Type B pancreatic cell (in vitro differentiated cells): ENCODE results near the gene KCNC1. TPM values are rescaled to one million over a fixed set of nuclear protein-coding genes. Genes with fewer than 3 reads are reported as not detected.

Experiments
- DNase-seq: peaks from one replicate; pipeline ENCODE4 v3.0.0; 2021; ENCODE audit warnings: mixed read lengths; ENCODE audit not compliant: unreplicated experiment; ENCODE audit errors: extremely low spot score
- H3K27ac Mint-ChIP-seq: 2 replicates; pipeline ENCODE4 v1.8.0; 2021; ENCODE audit warnings: mild to moderate bottlenecking, mixed read lengths
- H3K27me3 Mint-ChIP-seq: 2 replicates; pipeline ENCODE4 v1.8.0; 2021; ENCODE audit warnings: mixed read lengths
- H3K36me3 Mint-ChIP-seq: 2 replicates; pipeline ENCODE4 v1.8.0; 2021; ENCODE audit warnings: mixed read lengths
- H3K4me1 Mint-ChIP-seq: one replicate; pipeline ENCODE4 v1.8.0; 2021; ENCODE audit warnings: mixed read lengths; ENCODE audit not compliant: unreplicated experiment
- H3K4me3 Mint-ChIP-seq: 2 replicates; pipeline ENCODE4 v1.8.0; 2021; ENCODE audit warnings: mild to moderate bottlenecking, mixed read lengths
- H3K9me3 Mint-ChIP-seq: 2 replicates; pipeline ENCODE4 v1.8.0; 2021; ENCODE audit warnings: mixed read lengths
- CTCF ChIP-seq: fragments of 200-600 bp; sonication (generic); conservative IDR thresholded peaks from 2 replicates; pipeline ENCODE4 v1.5.0; 2021; ENCODE audit warnings: antibody characterized with exemption, mild to moderate bottlenecking
- total RNA-seq: library from RNA; stranded (reverse); gene quantifications from 2 replicates; pipeline ENCODE4 v1.2.1, GENCODE V29; 2021; ENCODE audit warnings: low replicate concordance

Gene KCNC1
- total RNA-seq, 1 donor from 2014 or later: 2.8 TPM

GRCh38 chr11:17760102-17761029 is 25.8 kb downstream of the KCNC1 start:
- H3K27me3 Mint-ChIP-seq: peaks cover 16% of the 10 kb centered on the region
- no peak overlapping the region for H3K27ac Mint-ChIP-seq

GRCh38 chr11:17762309-17762974 is 27.9 kb downstream of the KCNC1 start:
- peaks cover 23% of the 10 kb centered on the region for H3K4me1 Mint-ChIP-seq
- TF ChIP-seq CTCF: no peak
- H3K27me3 Mint-ChIP-seq: peaks cover 14% of the 10 kb centered on the region
- no peak overlapping the region for H3K4me3 Mint-ChIP-seq
- H3K36me3 Mint-ChIP-seq: no peaks in the 10 kb centered on the region
- no peak for DNase-seq
- no peak overlapping the region for H3K27ac Mint-ChIP-seq
- H3K9me3 Mint-ChIP-seq: no peaks in the 10 kb centered on the region

More at GRCh38 chr11:17760102-17761029, 25.8 kb downstream of the KCNC1 start:
- Mint-ChIP-seq H3K9me3 (no peaks in the 10 kb centered on the region), H3K4me3 (no peak overlapping the region), H3K36me3 (no peaks in the 10 kb centered on the region), H3K4me1 (peaks cover 13% of the 10 kb centered on the region)
- no peak for DNase-seq
- peak; percentile 65 for TF ChIP-seq CTCF

- Mint-ChIP-seq H3K27me3 (peaks cover 14% of the 10 kb centered on the region), H3K4me1 (peaks cover 23% of the 10 kb centered on the region), H3K36me3 (no peaks in the 10 kb centered on the region), H3K9me3 (no peaks in the 10 kb centered on the region), H3K27ac (no peak overlapping the region), H3K4me3 (no peak overlapping the region)
- TF ChIP-seq CTCF: no peak
- no peak for DNase-seq
Measured at GRCh38 chr11:17763244-17763643, 28.7 kb downstream of the KCNC1 start.

GRCh38 chr11:17763703-17764102 is 29.1 kb downstream of the KCNC1 start:
- H3K4me3 Mint-ChIP-seq: no peak overlapping the region
- no peak for TF ChIP-seq CTCF
- H3K36me3 Mint-ChIP-seq: no peaks in the 10 kb centered on the region
- no peak overlapping the region for H3K27ac Mint-ChIP-seq
- H3K27me3 Mint-ChIP-seq: peaks cover 14% of the 10 kb centered on the region
- no peak for DNase-seq
- H3K9me3 Mint-ChIP-seq: no peaks in the 10 kb centered on the region
- peaks cover 23% of the 10 kb centered on the region for H3K4me1 Mint-ChIP-seq

- H3K4me3 Mint-ChIP-seq: no peak overlapping the region
- no peaks in the 10 kb centered on the region for H3K36me3 Mint-ChIP-seq
- no peak for DNase-seq
- peaks cover 14% of the 10 kb centered on the region for H3K27me3 Mint-ChIP-seq
- H3K27ac Mint-ChIP-seq: no peak overlapping the region
- H3K9me3 Mint-ChIP-seq: no peaks in the 10 kb centered on the region
- H3K4me1 Mint-ChIP-seq: peaks cover 23% of the 10 kb centered on the region
- TF ChIP-seq CTCF: no peak
Measured at GRCh38 chr11:17764446-17765218, 30.1 kb downstream of the KCNC1 start.
